ENCODE data around the gene PCIF1. TPM values are rescaled to one million over a fixed set of nuclear protein-coding genes. Genes with fewer than 3 reads are reported as not detected.

PCIF1 gene
- total and polyA plus RNA-seq, 9 of the 15 experiments (the other 6 are each of a cell fraction or from before 2014, with no cell fraction given), result 5.8 to 29.4 (median 11.3) TPM

GRCh38 chr20:45940053-45940452, 5.6 kb downstream of the PCIF1 start:
- H3K9ac ChIP-seq (ENCODE audit: insufficient read depth in 1 of 2, low read depth in 2 of 2, low read length in 2 of 2), result no peak overlapping the region; a peak in 1 of 4 replicates
- peaks cover 23 to 26% of the 10 kb centered on the region in 2 experiments for H3K4me1 ChIP-seq (replicated peaks in 1 of 2; ENCODE audit: control insufficient read depth in 2 of 2, insufficient read depth in 2 of 2, low read length in 2 of 2)
- no peaks in the 10 kb centered on the region for H3K27me3 ChIP-seq (ENCODE audit: control insufficient read depth in 2 of 2, insufficient read depth in 2 of 2, low read length in 2 of 2)
- 76% methylated on average over 3 of the region's 3 CpGs for WGBS (ENCODE audit: insufficient coverage, low coverage, missing lambda C conversion rate)
- peaks cover 17% of the 10 kb centered on the region for H3K79me2 ChIP-seq (ENCODE audit: control insufficient read depth, insufficient read depth, low read length)
- H2AFZ ChIP-seq (ENCODE audit: low read depth, low read length), result no peak overlapping the region
- ChIA-PET POLR2A (interaction anchor here (0.7 to 2.6 kb wide), 4 partner anchors 11 to 30 kb away, joined by 3 to 6 read pairs (median 4); no protein-coding TSS in a partner anchor), CTCF (ENCODE audit: low intra/inter-chr PET ratio) (no interaction called here)
- H4K20me1 ChIP-seq (replicated peaks; ENCODE audit: control insufficient read depth, insufficient read depth, low read length), result peaks cover 32% of the 10 kb centered on the region
- intact Hi-C loops (cut with micrococcal nuclease), result no loop called here
- no peak for FAIRE-seq
- TF ChIP-seq ZBED1 (IDR thresholded peaks at IDR 0.05), result no peak
- 0 out of 2 replicates have a peak, but pooled peaks have one; percentile 16 for TF ChIP-seq ZNF316 (IDR thresholded peaks at IDR 0.05)
- TF ChIP-seq RFX1 (IDR thresholded peaks at IDR 0.05), result no peak
- H3K36me3 ChIP-seq (ENCODE audit: control insufficient read depth, insufficient read depth, low read length), result peaks cover 71% of the 10 kb centered on the region
- no peak for ATAC-seq
- in situ Hi-C loops (cut with MboI), result no loop called here
- no peak overlapping the region for H3K27ac ChIP-seq (ENCODE audit: extremely low read depth, low read depth, low read length)
- H3K9me1 ChIP-seq (ENCODE audit: control insufficient read depth, insufficient read depth, low read length), result peaks cover 3% of the 10 kb centered on the region
- BruUV-seq (replicated peaks), result no TSS peak
- DNase-seq (ENCODE audit: extremely low read depth in 1 of 4, low spot score in 3 of 4), result no peak
- no peaks in the 10 kb centered on the region for H3K9me3 ChIP-seq (replicated peaks; ENCODE audit: control insufficient read depth, insufficient read depth, low read depth, low read length)
- no peak overlapping the region for H3K4me2 ChIP-seq (ENCODE audit: insufficient read depth, low read length)
- no peak overlapping the region for H3K4me3 ChIP-seq

- FAIRE-seq (no peak), ATAC-seq (no peak), DNase-seq (ENCODE audit: extremely low read depth in 1 of 4, low spot score in 3 of 4) (no peak)
- Histone ChIP-seq H2AFZ (ENCODE audit: low read depth, low read length) (no peak overlapping the region), H3K36me3 (ENCODE audit: control insufficient read depth, insufficient read depth, low read length) (peaks cover 75% of the 10 kb centered on the region), H3K4me1 (replicated peaks in 1 of 2; ENCODE audit: control insufficient read depth in 2 of 2, insufficient read depth in 2 of 2, low read length in 2 of 2) (peaks cover 25 to 29% of the 10 kb centered on the region in 2 experiments), H3K4me2 (ENCODE audit: insufficient read depth, low read length) (no peak overlapping the region), H3K27me3 (ENCODE audit: control insufficient read depth in 2 of 2, insufficient read depth in 2 of 2, low read length in 2 of 2) (no peaks in the 10 kb centered on the region), H3K9ac (ENCODE audit: insufficient read depth in 1 of 2, low read depth in 2 of 2, low read length in 2 of 2) (no peak overlapping the region; a peak in 1 of 4 replicates), H3K9me3 (replicated peaks; ENCODE audit: control insufficient read depth, insufficient read depth, low read depth, low read length) (no peaks in the 10 kb centered on the region), H3K9me1 (ENCODE audit: control insufficient read depth, insufficient read depth, low read length) (peaks cover 4% of the 10 kb centered on the region), H4K20me1 (replicated peaks; ENCODE audit: control insufficient read depth, insufficient read depth, low read length) (peaks cover 36% of the 10 kb centered on the region), H3K4me3 (no peak overlapping the region), H3K27ac (ENCODE audit: extremely low read depth, low read depth, low read length) (no peak overlapping the region), H3K79me2 (ENCODE audit: control insufficient read depth, insufficient read depth, low read length) (peaks cover 15% of the 10 kb centered on the region)
- intact Hi-C loops (cut with micrococcal nuclease) (no loop called here), in situ Hi-C loops (cut with MboI) (no loop called here)
- POLR2A ChIA-PET, result interaction anchor here (0.8 to 2.6 kb wide), 4 partner anchors 11 to 30 kb away, joined by 3 to 6 read pairs (median 4); no protein-coding TSS in a partner anchor
- no TSS peak for BruUV-seq (replicated peaks)
- CTCF ChIA-PET (ENCODE audit: low intra/inter-chr PET ratio), result no interaction called here
- 95% methylated on average over 12 of the region's 13 CpGs for WGBS (ENCODE audit: insufficient coverage, low coverage, missing lambda C conversion rate)
- peak; percentile 54 for TF ChIP-seq POLR2G (IDR thresholded peaks at IDR 0.05; ENCODE audit: low read depth, low read length)
- no peak for TF ChIP-seq ID3 (CRISPR knock-in tag; IDR thresholded peaks at IDR 0.05)
- TF ChIP-seq ID3 (tag; IDR thresholded peaks at IDR 0.05), result no peak
Observed at GRCh38 chr20:45940469-45940868, 6.0 kb downstream of the PCIF1 start.

All from K562 (cell line).